Neuron (in vitro differentiated cells): ENCODE measurements around the gene MUCL3.

Experiments
- H2AFZ ChIP-seq: one replicate; pipeline ENCODE4 v1.6.1; 2013; ENCODE audit warnings: low read depth, mild to moderate bottlenecking, inconsistent platforms, low read length, moderate library complexity
- H3K27me3 ChIP-seq: one replicate; pipeline ENCODE4 v1.6.1; 2013; ENCODE audit warnings: low read length; ENCODE audit not compliant: insufficient read depth
- H3K36me3 ChIP-seq: one replicate; pipeline ENCODE4 v1.6.1; 2013; ENCODE audit warnings: low read length; ENCODE audit not compliant: insufficient read depth
- H3K4me1 ChIP-seq: one replicate; pipeline ENCODE4 v1.6.1; 2013; ENCODE audit warnings: low read length; ENCODE audit not compliant: insufficient read depth
- H3K4me3 ChIP-seq: 2 replicates; pipeline ENCODE4 v1.5.1; 2013; ENCODE audit warnings: mild to moderate bottlenecking, low read length, moderate library complexity
- H3K9me3 ChIP-seq: one replicate; pipeline ENCODE4 v1.6.1; 2013; ENCODE audit warnings: low read length

Gene MUCL3, protein sequence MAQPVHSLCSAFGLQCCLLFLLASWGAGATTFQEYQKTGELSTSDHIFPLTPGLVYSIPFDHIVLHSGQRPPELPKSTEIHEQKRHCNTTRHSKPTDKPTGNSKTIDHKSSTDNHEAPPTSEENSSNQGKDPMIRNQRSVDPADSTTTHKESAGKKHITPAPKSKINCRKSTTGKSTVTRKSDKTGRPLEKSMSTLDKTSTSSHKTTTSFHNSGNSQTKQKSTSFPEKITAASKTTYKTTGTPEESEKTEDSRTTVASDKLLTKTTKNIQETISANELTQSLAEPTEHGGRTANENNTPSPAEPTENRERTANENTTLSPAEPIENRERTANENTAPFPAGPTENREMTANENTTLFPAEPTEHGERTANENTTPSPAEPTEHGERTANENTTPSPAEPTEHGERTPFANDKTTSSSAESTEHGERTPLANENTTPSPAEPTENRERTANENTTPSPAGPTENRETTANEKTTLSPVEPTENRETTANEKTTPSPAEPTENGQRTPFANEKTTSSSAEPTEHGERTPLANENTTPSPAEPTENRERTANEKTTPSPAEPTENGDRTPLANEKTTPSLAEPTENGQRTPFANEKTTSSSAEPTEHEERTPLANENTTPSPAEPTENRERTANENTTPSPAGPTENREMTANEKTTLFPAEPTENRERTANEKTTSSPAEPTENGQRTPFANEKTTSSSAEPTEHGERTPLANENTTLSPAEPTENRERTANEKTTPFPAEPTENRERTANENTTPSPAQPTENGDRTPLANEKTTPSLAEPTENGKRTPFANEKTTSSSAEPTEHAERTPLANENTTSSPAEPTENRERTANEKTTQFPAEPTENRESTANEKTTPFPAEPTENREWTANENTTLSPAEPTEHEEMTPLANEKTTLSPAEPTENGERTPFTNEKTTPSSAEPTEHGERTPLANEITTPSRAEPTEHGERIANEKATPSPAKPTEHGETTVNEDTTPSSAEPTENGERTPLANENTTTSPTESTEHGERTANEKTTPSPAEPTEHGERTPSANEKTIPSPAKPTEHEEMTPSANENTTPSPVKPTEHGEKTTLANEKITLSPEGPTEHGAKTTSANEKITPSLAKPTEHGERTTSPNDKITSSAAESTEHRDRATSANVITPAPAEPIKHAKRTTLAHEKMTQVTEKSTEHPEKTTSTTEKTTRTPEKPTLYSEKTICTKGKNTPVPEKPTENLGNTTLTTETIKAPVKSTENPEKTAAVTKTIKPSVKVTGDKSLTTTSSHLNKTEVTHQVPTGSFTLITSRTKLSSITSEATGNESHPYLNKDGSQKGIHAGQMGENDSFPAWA (N-terminal part only)

DNA sequence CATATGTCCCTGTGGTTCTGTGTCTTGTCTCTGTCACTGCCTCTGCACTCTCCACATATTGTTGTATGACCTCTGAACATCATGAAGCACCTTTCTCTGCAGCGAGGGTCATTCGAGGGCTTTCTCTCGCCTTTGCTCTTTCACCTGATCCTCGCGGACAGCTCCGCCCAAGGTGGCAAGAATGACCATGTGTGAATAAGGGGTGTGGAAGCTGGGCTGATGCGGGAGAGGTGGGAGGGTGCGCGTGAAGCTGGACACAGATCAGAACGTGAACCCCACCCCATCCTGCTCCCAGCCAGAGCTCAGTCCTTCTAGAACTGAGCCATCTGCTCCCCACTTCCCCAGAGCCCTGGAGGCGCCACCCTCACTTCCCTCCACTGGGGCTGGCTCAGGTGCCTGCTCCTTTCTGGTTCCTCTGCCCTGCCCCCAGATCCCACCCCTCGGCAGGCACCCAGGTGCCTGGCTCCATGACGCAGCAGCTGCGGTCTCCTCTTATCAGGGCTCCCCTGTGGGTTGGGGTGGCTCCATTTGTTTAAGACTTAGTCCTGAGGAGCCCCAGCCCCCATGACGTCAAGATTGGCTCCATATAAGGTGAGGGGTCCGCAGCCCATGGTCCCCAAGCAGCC, at the start of gene MUCL3:
Gene MUCL3, plus strand, starts transcription at position 613 of the 626 bp plus-strand sequence. CDS start 27 bp downstream, outside the sequence.
- peaks cover 8% of the 10 kb centered on the region for H3K4me1 ChIP-seq
- no peak within 1 kb of the TSS for H3K4me3 ChIP-seq
- H3K9me3 ChIP-seq = no peaks in the 10 kb centered on the region
- H3K36me3 ChIP-seq = no peaks in the 10 kb centered on the region
- H2AFZ ChIP-seq = no peak within 1 kb of the TSS
- peaks cover 6% of the 10 kb centered on the region for H3K27me3 ChIP-seq

DNA sequence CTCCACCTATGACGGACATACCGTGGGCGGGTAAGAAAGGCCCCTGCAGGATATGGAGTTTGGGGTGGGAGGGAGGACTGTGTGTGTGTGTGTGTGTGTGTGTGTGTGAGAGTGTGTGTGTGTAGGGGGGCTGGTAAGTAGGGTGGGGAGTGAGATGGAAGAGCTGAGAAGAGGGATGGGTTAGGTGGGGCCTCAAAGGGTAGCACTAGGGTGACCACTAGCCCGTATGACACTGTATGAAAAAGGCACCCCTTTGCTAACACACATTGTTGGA, 49.4 kb upstream of the MUCL3 start:
- Histone ChIP-seq H3K4me3 (no peak overlapping the region), H2AFZ (no peak overlapping the region), H3K36me3 (peaks cover 85% of the 10 kb centered on the region), H3K4me1 (peaks cover 12% of the 10 kb centered on the region), H3K27me3 (no peaks in the 10 kb centered on the region), H3K9me3 (no peaks in the 10 kb centered on the region)

DNA sequence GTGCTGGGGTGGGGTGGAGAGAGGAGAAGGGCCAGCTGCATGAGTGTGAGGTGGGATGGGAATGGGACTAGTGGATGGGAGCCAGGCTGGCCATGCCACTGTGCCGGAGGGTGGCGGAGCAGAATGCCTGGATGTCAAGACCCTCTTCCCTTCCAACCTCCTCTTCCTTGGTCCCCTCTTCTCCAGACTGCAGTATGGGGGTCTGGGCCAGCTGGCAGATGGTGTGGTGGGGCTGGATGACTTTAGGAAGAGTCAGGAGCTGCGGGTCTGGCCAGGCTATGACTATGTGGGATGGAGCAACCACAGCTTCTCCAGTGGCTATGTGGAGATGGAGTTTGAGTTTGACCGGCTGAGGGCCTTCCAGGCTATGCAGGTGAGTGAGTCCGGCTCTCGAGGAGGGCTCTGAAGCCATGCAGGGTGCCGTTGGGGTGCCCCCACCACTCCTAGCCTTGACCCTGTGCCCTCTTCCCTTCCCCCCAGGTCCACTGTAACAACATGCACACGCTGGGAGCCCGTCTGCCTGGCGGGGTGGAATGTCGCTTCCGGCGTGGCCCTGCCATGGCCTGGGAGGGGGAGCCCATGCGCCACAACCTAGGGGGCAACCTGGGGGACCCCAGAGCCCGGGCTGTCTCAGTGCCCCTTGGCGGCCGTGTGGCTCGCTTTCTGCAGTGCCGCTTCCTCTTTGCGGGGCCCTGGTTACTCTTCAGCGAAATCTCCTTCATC, 48.8 kb upstream of the MUCL3 start:
- Histone ChIP-seq H3K4me3 (no peak overlapping the region), H3K9me3 (no peaks in the 10 kb centered on the region), H3K36me3 (peaks cover 91% of the 10 kb centered on the region), H2AFZ (no peak overlapping the region), H3K27me3 (no peaks in the 10 kb centered on the region), H3K4me1 (peaks cover 6% of the 10 kb centered on the region)

DNA sequence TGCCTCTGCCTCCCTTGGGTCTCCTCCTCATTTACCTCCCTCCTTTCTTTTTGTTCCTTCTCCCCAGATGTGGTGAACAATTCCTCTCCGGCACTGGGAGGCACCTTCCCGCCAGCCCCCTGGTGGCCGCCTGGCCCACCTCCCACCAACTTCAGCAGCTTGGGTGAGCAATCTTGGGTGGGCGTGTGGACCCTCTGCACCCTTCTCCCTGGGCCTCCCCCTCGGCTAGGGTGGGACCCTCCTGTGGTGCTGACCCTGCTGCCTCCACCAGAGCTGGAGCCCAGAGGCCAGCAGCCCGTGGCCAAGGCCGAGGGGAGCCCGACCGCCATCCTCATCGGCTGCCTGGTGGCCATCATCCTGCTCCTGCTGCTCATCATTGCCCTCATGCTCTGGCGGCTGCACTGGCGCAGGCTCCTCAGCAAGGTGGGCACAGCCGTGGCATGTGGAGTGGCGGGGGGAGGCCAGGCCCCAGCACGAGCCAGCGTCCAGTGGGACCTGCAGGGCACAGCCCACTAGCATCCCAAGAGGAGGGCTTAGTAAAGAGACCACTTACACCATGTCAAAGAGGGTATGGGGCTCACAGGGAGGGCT, 47.7 kb upstream of the MUCL3 start:
- Histone ChIP-seq H3K4me3 (no peak overlapping the region), H3K4me1 (no peaks in the 10 kb centered on the region), H3K27me3 (no peaks in the 10 kb centered on the region), H2AFZ (no peak overlapping the region), H3K9me3 (no peaks in the 10 kb centered on the region), H3K36me3 (peaks cover 98% of the 10 kb centered on the region)

DNA sequence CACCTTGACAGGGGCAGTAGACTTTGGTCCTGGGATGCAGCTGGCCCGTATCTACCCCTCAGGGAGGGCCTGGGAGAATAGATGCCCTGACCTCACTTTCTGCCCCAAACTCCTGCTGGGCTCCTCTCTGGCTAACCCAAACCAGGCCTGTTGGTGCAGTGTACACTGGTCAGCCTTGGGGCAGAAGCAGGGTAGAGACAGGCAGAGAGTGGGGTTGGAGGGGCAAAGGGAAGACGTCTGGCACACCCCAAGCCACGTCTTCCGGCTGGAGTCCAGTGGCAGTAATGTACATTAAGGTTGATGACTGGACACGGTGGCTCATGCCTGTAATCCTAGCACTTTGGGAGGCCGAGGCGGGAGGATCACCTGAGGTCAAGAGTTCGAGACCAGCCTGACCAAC, 47.1 kb upstream of the MUCL3 start:
- no peaks in the 10 kb centered on the region for H3K9me3 ChIP-seq
- H3K27me3 ChIP-seq = no peaks in the 10 kb centered on the region
- peaks cover 98% of the 10 kb centered on the region for H3K36me3 ChIP-seq
- H3K4me1 ChIP-seq = no peaks in the 10 kb centered on the region
- no peak overlapping the region for H3K4me3 ChIP-seq
- no peak overlapping the region for H2AFZ ChIP-seq

DNA sequence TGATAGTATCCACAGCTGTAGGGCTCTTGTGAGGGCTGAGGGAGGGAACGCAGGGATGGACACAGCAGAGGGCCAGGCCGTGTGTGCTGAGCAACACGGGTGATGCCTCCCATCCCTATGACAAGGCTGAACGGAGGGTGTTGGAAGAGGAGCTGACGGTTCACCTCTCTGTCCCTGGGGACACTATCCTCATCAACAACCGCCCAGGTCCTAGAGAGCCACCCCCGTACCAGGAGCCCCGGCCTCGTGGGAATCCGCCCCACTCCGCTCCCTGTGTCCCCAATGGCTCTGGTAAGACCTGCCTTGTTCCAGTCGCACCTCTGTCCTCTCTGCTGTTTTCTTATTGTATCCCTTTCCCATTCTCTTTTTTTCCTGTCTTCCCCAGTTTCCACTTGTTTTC, 46.4 kb upstream of the MUCL3 start:
- Histone ChIP-seq H3K4me1 (no peaks in the 10 kb centered on the region), H3K36me3 (peaks cover 98% of the 10 kb centered on the region), H3K27me3 (no peaks in the 10 kb centered on the region), H3K4me3 (no peak overlapping the region), H3K9me3 (no peaks in the 10 kb centered on the region), H2AFZ (no peak overlapping the region)

DNA sequence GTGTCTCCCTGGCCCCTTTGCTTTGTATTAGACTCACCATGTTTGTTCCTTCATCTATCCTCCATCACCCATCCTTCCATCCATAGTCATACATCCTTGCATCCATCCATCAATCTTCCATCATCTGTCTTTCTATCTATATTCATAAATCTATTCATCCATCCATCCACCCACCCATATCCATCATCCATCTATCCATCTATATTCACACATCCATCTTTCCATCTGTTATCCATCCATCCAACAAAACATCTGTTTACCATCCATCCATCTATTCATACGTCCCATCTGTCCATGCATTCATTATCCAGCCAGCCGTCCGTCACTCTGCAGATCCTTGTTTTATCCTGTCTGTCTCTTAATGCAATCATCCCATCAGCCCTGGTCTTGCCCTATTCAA, 45.8 kb upstream of the MUCL3 start:
- H3K4me1 ChIP-seq = no peaks in the 10 kb centered on the region
- H3K36me3 ChIP-seq = peaks cover 98% of the 10 kb centered on the region
- no peaks in the 10 kb centered on the region for H3K9me3 ChIP-seq
- H2AFZ ChIP-seq = no peak overlapping the region
- H3K27me3 ChIP-seq = no peaks in the 10 kb centered on the region
- H3K4me3 ChIP-seq = no peak overlapping the region

DNA sequence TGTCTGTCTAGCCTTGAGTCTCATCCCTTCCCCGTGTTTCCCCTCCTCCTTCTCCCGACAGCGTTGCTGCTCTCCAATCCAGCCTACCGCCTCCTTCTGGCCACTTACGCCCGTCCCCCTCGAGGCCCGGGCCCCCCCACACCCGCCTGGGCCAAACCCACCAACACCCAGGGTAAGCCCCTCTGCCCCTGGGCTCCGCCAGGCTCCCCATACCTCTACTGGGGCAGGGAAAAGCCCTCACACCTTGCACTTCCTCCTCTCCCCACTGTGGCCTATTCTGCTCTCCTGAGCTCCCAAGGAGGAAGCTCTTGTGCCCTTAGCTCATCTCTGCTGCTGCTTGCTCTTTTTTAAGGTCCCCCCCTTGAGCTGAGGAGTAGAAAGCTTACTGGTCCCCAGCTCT, 45.4 kb upstream of the MUCL3 start:
- Histone ChIP-seq H3K36me3 (peaks cover 98% of the 10 kb centered on the region), H3K9me3 (no peaks in the 10 kb centered on the region)

DNA sequence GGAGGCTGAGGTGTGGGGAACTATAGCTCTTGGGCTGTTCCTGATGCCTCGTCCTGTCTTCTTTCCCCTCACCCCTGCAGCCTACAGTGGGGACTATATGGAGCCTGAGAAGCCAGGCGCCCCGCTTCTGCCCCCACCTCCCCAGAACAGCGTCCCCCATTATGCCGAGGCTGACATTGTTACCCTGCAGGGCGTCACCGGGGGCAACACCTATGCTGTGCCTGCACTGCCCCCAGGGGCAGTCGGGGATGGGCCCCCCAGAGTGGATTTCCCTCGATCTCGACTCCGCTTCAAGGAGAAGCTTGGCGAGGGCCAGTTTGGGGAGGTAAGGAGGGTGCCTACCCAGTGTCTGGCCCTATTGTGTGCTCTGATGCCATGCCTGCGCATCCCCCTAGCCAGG, 44.2 kb upstream of the MUCL3 start:
- Histone ChIP-seq H2AFZ (no peak overlapping the region), H3K4me1 (no peaks in the 10 kb centered on the region), H3K36me3 (peaks cover 86% of the 10 kb centered on the region), H3K27me3 (no peaks in the 10 kb centered on the region), H3K9me3 (no peaks in the 10 kb centered on the region), H3K4me3 (no peak overlapping the region)

More for the DNA sequence above, 45.4 kb upstream of the MUCL3 start:
- no peaks in the 10 kb centered on the region for H3K4me1 ChIP-seq
- H2AFZ ChIP-seq = no peak overlapping the region
- no peak overlapping the region for H3K4me3 ChIP-seq
- H3K27me3 ChIP-seq = no peaks in the 10 kb centered on the region

DNA sequence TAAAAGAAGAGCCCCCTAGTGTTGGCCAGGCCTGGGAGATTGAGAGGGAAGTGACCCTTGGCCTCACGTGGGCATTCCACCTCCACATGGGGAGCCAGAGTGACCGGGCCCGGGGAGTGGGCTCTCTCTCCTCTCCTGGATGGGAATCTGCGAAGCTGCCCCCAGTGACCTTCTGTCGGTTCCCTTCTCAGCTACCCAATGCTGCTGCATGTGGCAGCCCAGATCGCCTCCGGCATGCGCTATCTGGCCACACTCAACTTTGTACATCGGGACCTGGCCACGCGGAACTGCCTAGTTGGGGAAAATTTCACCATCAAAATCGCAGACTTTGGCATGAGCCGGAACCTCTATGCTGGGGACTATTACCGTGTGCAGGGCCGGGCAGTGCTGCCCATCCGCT, 42.9 kb upstream of the MUCL3 start:
- H3K36me3 ChIP-seq = peaks cover 73% of the 10 kb centered on the region
- H2AFZ ChIP-seq = no peak overlapping the region
- H3K9me3 ChIP-seq = no peaks in the 10 kb centered on the region
- no peak overlapping the region for H3K4me3 ChIP-seq
- H3K4me1 ChIP-seq = no peaks in the 10 kb centered on the region
- H3K27me3 ChIP-seq = no peaks in the 10 kb centered on the region

DNA sequence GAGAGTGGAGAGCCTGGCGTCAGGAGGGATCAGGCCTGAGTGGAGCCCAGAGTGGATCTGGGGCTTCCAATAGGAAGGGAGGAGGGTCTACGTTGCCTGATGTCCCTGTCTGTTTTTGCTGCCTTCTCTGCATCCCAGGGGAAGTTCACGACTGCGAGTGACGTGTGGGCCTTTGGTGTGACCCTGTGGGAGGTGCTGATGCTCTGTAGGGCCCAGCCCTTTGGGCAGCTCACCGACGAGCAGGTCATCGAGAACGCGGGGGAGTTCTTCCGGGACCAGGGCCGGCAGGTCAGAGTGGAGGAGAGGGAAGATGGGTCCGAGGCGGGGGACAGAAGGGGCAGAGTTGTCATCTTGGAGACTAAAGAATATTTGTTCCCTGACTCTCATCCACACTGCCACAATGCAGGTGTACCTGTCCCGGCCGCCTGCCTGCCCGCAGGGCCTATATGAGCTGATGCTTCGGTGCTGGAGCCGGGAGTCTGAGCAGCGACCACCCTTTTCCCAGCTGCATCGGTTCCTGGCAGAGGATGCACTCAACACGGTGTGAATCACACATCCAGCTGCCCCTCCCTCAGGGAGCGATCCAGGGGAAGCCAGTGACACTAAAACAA, 41.9 kb upstream of the MUCL3 start:
- Histone ChIP-seq H3K4me1 (no peaks in the 10 kb centered on the region), H3K36me3 (peaks cover 63% of the 10 kb centered on the region), H3K4me3 (no peak overlapping the region), H3K27me3 (no peaks in the 10 kb centered on the region), H2AFZ (no peak overlapping the region), H3K9me3 (no peaks in the 10 kb centered on the region)
